Pancreas (tissue), 10 donors: ENCODE measurements around the gene FBXL17. TPM values are rescaled to one million over a fixed set of nuclear protein-coding genes. Genes with fewer than 3 reads are reported as not detected.

Source experiments
- ATAC-seq, 4 donors: fragments of 200-7000 bp; cut with Tn5 transposase; one replicate each; pipeline versions ENCODE4 v1.8.0 to v1.9.1; 2020; ENCODE audit warnings: mild to moderate bottlenecking in 4 of 4, moderate library complexity in 4 of 4
- DNase-seq, 6 donors: peaks; one replicate each; pipeline ENCODE4 v3.0.0-alpha.2; 2020
- FAIRE-seq: peaks from 2 replicates; lab custom pipeline; 2012; peaks lifted over from hg19 to GRCh38; lab: Jason Lieb, UNC
- H3K27ac ChIP-seq, 4 donors: fragments of 200-600 bp; sonication (generic); 1 replicate in 3 of 4; 2 replicates in 1 of 4; pipeline versions ENCODE4 v1.5.0 to v1.8.0; 2020
- H3K27me3 ChIP-seq, 4 donors: fragments of 200-600 bp; one replicate each; pipeline ENCODE4 v1.8.0; 2021
- H3K36me3 ChIP-seq, 3 donors: fragments of 200-600 bp; sonication (generic) in 1 of 3; one replicate each; pipeline versions ENCODE4 v1.5.0 to v1.8.0; 2020 to 2021
- H3K4me1 ChIP-seq, 3 donors: fragments of 200-600 bp; one replicate each; pipeline ENCODE4 v1.8.0; 2021
- H3K4me3 ChIP-seq, 4 donors: fragments of 200-600 bp; sonication (generic) in 2 of 4; one replicate each; pipeline versions ENCODE4 v1.5.0 to v1.8.0; 2020 to 2021
- H3K9me3 ChIP-seq, 4 donors: fragments of 200-600 bp; one replicate each; pipeline ENCODE4 v1.8.0; 2021
- WGBS, 2 donors: extraction: QIAGEN DNeasy Blood & Tissue Kit; methylation state at CpG; one replicate each; pipeline ENCODE4 v1.1.7; 2013; 5-methylcytosine and 5-hydroxymethylcytosine counted together
- intact Hi-C, 3 donors: fragments of 100-400 bp; cut with DNase I; formaldehyde crosslinking; loops; one replicate each; pipeline versions ENCODE4 v1.11.1 to v1.14.2; 2022
- polyA plus RNA-seq, 2 donors: library from polyadenylated mRNA; stranded (reverse); fragments of 200-250 nt; gene quantifications; one replicate each; pipeline ENCODE4 v1.2.3, GENCODE V29; 2013
- total RNA-seq, 6 donors: library from RNA; stranded (reverse); fragmentation: NEBNext Ultra II Directional in 4 of 6; extraction: Animal tissue kit (Norgen Biotek cat#: 25700) in 4 of 6; gene quantifications; one replicate each; pipeline versions ENCODE4 v1.2.1 to v1.2.4, GENCODE V29; 2021 to 2023
- TF ChIP-seq, protein P1 (sequence below), 4 donors: fragments of 200-600 bp; sonication (generic) in 3 of 4; IDR thresholded peaks; one replicate each; pipeline versions ENCODE4 v1.5.0 to v1.8.0; 2021; ENCODE audit warnings: antibody characterized with exemption in 4 of 4
- donor health status: healthy with polysubstance abuse.
- donor health status: DM: no; HTN: no; CAD: no; lungs with moderate emphysema.
- donor health status: DM: no; HTN: no; CAD: no.
- donor health status: control.
- donor health status: control.
- donor health status: Bipolar disorder and iron deficiency.
- donor health status: DM: yes; HTN: yes; CAD: no.
- donor health status: DM: no; HTN: no; CAD: no.
- donor health status: DM: no; HTN: no; CAD: no.
- donor health status: DM: yes; HTN: yes; CAD: no.

Gene FBXL17
- total and polyA plus RNA-seq, 8 donors = 4.2 to 11.1 (median 7.3) TPM

DNA sequence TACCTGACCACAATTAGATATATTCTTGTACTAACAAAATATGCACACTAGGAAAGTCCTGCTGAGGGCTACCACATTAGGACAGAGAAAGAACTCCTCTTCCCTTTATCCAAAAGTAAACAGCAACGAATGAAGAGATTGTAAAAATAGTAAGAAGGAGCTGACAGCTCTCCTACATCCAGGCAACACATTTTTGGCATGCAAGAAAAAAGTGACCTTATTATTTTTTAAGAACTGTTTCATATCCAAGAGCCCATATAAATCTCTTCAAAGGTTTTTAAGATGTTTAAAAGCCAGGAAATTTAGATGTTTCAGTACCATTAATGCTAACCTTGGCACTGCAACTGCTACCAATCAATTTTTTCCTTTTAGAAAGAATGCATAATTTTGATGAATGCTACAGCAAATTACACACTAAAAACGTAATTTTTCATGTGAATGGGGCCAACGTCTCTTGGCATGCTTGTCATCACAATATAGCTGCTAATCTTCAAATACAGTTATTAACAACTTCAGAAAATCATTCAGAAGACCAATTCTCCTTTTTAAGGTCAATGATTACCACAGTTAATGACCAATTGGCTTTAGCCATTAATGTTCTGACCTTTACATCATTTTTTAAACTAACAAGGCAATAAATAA, 132.0 kb downstream of the FBXL17 start:
- intact Hi-C loops = no loop called here
- Histone ChIP-seq H3K27ac (no peak overlapping the region), H3K27me3 (no peaks in the 10 kb centered on the region), H3K9me3 (no peaks in the 10 kb centered on the region), H3K4me1 (peaks cover 3 to 13% (median 11%) of the 10 kb centered on the region in 3 donors), H3K4me3 (no peak overlapping the region), H3K36me3 (no peaks in the 10 kb centered on the region)
- no peak for FAIRE-seq
- no peak for DNase-seq
- ATAC-seq = no peak
- TF ChIP-seq, protein P1, sequence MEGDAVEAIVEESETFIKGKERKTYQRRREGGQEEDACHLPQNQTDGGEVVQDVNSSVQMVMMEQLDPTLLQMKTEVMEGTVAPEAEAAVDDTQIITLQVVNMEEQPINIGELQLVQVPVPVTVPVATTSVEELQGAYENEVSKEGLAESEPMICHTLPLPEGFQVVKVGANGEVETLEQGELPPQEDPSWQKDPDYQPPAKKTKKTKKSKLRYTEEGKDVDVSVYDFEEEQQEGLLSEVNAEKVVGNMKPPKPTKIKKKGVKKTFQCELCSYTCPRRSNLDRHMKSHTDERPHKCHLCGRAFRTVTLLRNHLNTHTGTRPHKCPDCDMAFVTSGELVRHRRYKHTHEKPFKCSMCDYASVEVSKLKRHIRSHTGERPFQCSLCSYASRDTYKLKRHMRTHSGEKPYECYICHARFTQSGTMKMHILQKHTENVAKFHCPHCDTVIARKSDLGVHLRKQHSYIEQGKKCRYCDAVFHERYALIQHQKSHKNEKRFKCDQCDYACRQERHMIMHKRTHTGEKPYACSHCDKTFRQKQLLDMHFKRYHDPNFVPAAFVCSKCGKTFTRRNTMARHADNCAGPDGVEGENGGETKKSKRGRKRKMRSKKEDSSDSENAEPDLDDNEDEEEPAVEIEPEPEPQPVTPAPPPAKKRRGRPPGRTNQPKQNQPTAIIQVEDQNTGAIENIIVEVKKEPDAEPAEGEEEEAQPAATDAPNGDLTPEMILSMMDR (IDR thresholded peaks at IDR 0.05) = no peak
- WGBS, 2 donors = 39 to 45% methylated on average over 3 of the region's 3 CpGs

DNA sequence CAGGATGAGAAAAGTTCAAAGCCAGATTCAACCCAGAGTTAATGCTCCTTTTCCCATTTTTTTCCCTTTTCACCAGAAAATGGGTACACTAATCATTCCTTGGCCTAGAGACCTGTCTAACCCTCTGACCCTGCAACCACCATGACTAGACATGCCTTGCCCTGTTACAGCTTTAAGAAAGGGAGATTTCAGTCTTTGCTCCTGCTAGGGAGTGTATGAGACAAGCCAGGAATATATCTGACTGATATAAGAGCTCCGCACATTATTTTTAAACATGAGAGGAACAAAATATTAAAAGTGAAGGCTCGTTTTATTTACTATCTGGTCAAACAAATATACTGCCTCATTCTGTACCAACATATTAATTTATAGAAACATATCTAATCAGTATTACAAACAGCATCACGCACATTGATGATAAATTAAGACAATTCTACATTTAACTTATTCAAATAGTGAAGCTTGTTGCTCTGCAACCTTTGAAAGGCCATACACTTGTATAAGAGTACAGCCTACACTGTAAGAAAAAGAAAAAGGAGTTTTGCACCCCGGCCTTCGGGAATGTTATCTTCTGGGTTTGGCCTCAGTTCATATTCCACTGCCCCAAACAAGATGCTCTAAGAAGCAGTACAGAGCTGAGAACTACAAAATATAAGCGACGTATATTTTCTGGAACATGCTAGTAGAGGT, 132.7 kb downstream of the FBXL17 start:
- ATAC-seq = no peak
- FAIRE-seq = no peak
- Histone ChIP-seq H3K4me3 (no peak overlapping the region), H3K4me1 (peaks cover 3 to 13% (median 11%) of the 10 kb centered on the region in 3 donors), H3K27me3 (no peaks in the 10 kb centered on the region), H3K27ac (no peak overlapping the region), H3K9me3 (no peaks in the 10 kb centered on the region), H3K36me3 (no peaks in the 10 kb centered on the region)
- TF ChIP-seq, protein P1 (IDR thresholded peaks at IDR 0.05) = no peak
- intact Hi-C loops = no loop called here
- no peak for DNase-seq
- 85 to 87% methylated on average over 7 of the region's 7 CpGs for WGBS, 2 donors

DNA sequence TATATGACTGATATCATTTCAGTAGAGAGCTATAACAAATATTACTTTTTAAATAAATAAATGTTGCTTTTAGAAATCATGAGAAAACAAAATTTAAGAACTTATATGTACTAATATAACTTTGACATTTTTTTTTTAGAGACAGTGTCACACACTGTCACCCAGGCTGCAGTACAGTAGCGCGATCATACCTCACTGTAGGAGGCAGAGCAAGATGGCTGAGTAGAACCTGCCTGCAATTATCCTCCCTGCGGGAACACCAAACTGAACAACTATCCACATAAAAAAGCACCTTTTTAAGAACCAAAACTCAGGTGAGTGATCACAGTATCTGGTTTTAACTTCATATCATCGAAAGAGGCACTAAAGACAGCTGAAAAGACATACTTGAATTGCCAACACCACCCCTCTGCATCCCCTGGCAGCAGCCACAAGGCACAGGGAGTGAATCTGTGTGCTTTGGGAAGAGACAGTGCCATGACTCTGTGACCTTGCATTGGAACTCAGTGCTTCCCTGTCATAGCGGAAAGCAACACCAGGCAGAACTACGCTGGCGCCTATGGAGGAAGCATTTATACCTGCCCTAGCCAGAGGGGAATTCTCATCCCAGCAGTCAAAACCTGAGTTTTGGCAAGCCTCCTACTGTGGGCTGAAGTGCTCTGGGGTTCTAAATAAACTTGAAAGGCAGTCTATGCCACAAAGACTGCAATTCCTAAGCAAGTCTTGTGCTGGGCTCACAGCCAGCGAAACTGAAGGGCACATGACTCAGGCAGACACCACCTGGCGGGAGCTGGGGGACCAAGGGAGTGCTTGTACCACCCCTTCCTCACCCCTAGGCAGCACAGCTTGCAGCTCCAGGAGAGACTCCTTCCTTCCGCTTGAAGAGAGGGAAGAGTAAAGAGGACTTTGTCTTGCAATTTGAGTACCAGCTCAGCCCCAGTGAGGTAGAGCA, 142.7 kb downstream of the FBXL17 start:
- FAIRE-seq = no peak
- Histone ChIP-seq H3K4me1 (no peaks in the 10 kb centered on the region), H3K36me3 (no peaks in the 10 kb centered on the region), H3K9me3 (no peaks in the 10 kb centered on the region), H3K27me3 (no peaks in the 10 kb centered on the region), H3K4me3 (no peak overlapping the region), H3K27ac (no peak overlapping the region)
- DNase-seq = no peak
- no peak for ATAC-seq
- intact Hi-C loops = no loop called here
- TF ChIP-seq, protein P1 (IDR thresholded peaks at IDR 0.05) = no peak
- WGBS, 2 donors = 86 to 100% methylated on average over 10 of the region's 10 CpGs

DNA sequence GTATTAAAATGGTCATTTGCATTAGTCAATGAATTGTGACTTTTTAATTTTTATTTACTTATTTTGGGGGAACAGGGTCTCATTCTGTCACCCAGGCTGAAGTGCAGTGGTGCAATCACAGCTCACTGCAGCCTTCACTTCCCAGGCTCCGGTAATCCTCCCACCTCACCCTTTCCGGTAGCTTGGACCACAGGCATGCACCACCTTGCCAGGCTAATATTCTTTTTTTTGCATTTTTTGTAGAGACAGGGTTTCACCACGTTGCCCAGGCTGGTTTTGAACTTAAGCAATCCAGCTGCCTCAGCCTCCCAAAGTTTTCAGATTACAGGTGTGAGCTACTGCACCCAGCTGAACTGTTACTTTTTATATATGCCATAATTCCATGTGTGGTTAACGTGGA, 143.4 kb downstream of the FBXL17 start:
- ATAC-seq (no peak), DNase-seq (no peak), FAIRE-seq (no peak)
- no peak overlapping the region for H3K4me3 ChIP-seq
- intact Hi-C loops = no loop called here
- H3K36me3 ChIP-seq = no peaks in the 10 kb centered on the region
- no peaks in the 10 kb centered on the region for H3K9me3 ChIP-seq
- WGBS, 2 donors = 92 to 97% methylated on average over 4 of the region's 4 CpGs
- no peaks in the 10 kb centered on the region for H3K27me3 ChIP-seq
- TF ChIP-seq, protein P1 (IDR thresholded peaks at IDR 0.05) = no peak
- no peak overlapping the region for H3K27ac ChIP-seq
- no peaks in the 10 kb centered on the region for H3K4me1 ChIP-seq
